AG04449 (cell line): ENCODE measurements around the gene RBMS3.

Source experiments
- CTCF ChIA-PET: fragments of 350-600 bp; formaldehyde crosslinking; extraction: SDS; loops from one replicate; lab custom pipeline; 2021; ENCODE audit warnings: antibody characterized with exemption; lab: Yijun Ruan, JAX
- POLR2A ChIA-PET: fragments of 400-600, 350-600 bp; formaldehyde crosslinking; extraction: SDS; loops from one replicate; lab custom pipeline; 2020; ENCODE audit warnings: antibody characterized with exemption, inconsistent platforms; lab: Yijun Ruan, JAX
- DNase-seq: peaks from one replicate; pipeline ENCODE4 v3.0.0-alpha.2; 2010; ENCODE audit warnings: low read depth, low spot score
- H3K4me3 ChIP-seq: 2 replicates; pipeline ENCODE4 v1.5.1; 2011; ENCODE audit warnings: low read depth, mild to moderate bottlenecking, control low read depth, low read length
- CTCF ChIP-seq: IDR thresholded peaks from one replicate; pipeline ENCODE4 v1.5.1; 2011; ENCODE audit warnings: mild to moderate bottlenecking, moderate library complexity, low read length, control low read depth, inconsistent platforms; ENCODE audit not compliant: insufficient read depth; ENCODE audit errors: missing control alignments

RBMS3 gene

GRCh38 chr3:29410660-29411405 lies 130.0 kb downstream of the RBMS3 start:
- no peak overlapping the region for H3K4me3 ChIP-seq
- ChIA-PET CTCF (no interaction called here), POLR2A (no interaction called here)

DNA sequence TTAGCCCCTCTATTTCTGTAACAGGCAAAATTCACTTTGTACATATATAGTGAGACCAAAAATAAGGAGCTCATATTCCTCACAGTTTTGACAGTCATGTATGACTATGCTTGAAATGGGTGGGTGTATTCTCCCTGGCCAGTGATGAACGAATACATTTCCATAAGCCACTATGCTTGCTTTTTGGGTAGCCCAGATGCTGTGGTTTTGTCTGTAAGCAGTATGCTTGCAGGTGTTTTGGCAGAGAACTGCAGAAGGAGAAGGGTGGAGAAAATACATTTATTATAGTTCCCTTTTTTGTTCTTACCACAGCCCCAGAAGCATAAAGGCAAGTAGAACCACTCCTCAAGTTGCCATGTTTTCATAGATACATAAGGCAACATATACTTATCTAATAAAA lies 131.2 kb downstream of the RBMS3 start:
- DNase-seq = no peak
- no peak overlapping the region for H3K4me3 ChIP-seq
- TF ChIP-seq CTCF = no peak
- ChIA-PET CTCF (interaction anchor here (0.9 kb wide), 1 partner anchor 267 kb away, joined by 3 read pairs; no protein-coding TSS in a partner anchor), POLR2A (no interaction called here)

More at GRCh38 chr3:29410660-29411405, 130.0 kb downstream of the RBMS3 start:
- TF ChIP-seq CTCF = no peak
- no peak for DNase-seq

- TF ChIP-seq CTCF = no peak
- DNase-seq = no peak
- CTCF ChIA-PET = no interaction called here
- POLR2A ChIA-PET = no interaction called here
- H3K4me3 ChIP-seq = no peak overlapping the region
These were observed 133.8 kb downstream of the RBMS3 start for GRCh38 chr3:29414468-29415224.

DNA sequence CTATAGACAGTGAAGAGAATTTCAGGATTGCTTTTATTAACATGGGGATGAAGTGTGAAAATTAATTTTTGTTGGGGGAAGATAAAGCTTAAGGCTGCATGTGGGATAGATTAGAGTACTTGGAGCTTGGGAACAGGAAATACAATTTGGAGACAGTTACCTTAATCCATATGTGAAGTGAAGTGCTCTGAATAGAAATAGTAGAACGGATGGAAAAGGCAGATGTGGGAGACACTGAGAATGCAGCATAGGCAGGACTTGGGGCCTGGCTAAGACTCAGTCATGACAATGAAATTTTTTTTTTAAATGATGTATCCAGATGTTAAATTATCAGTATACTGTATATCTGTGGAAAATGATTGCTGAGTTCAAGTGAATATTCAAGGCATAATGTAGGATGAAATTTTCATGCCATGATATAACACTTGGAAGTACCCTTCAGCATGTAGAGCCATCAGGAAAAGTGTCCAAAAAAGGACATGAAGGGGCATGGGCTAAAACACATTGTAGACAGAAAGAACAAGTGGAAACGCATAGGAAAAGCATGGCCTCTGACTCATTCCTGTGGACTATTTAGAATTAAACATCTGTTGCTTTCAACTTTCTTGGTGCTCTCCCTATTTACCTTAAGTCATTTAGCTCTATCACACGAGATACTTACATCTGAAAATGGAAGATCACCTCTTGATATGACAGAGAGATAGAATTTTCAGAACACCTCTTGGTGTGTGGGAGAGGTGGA lies 134.8 kb downstream of the RBMS3 start:
- DNase-seq = no peak
- no peak overlapping the region for H3K4me3 ChIP-seq
- no peak for TF ChIP-seq CTCF
- ChIA-PET CTCF (no interaction called here), POLR2A (no interaction called here)

DNA sequence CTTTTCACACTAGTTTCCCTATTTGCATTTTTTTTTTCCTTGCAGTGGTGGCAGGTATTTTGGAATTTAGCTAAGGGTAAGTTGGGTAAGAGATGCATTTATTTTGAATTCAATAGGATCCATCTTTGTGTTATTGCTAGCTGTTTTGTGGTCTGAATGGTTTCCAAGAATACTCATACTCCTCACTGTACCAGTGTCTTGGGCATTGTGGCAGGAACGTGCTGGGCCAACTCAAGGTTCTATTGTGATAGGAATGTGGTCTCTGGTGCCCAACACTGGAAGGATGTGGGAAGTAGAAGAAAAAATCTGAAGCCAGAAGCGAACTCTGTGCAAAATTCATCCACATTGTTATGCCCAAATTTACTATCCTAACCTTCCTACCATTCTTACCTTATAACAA lies 135.6 kb downstream of the RBMS3 start:
- POLR2A ChIA-PET = no interaction called here
- no peak overlapping the region for H3K4me3 ChIP-seq
- TF ChIP-seq CTCF = no peak
- DNase-seq = no peak
- CTCF ChIA-PET = no interaction called here
